Activated T-cell treated with anti-CD3 and anti-CD28 coated beads, Interleukin-2, amount 50 U/mL, for 24 hours (primary cell): Measurements from ENCODE around the gene ADNP.
"Not testable (repeated sequence)": the region's sequence is repeated elsewhere in the genome, so short reads cannot be mapped to it uniquely, and the experiment has no call there.

Experiments used
- DNase-seq: peaks from one replicate; pipeline ENCODE4 v3.0.0-alpha.2; 2020
- H3K27ac Mint-ChIP-seq: 2 replicates; pipeline ENCODE4 v1.8.0; 2020; ENCODE audit warnings: mild to moderate bottlenecking, mixed read lengths
- H3K27me3 Mint-ChIP-seq: 2 replicates; pipeline ENCODE4 v1.8.0; 2020; ENCODE audit warnings: mixed read lengths
- H3K36me3 Mint-ChIP-seq: 2 replicates; pipeline ENCODE4 v1.8.0; 2020; ENCODE audit warnings: low read depth, mixed read lengths
- H3K4me1 Mint-ChIP-seq: 2 replicates; pipeline ENCODE4 v1.8.0; 2020; ENCODE audit warnings: low read depth, mixed read lengths
- H3K4me3 Mint-ChIP-seq: 2 replicates; pipeline ENCODE4 v1.8.0; 2020; ENCODE audit warnings: mild to moderate bottlenecking, moderate library complexity, mixed read lengths
- H3K9me3 Mint-ChIP-seq: 2 replicates; pipeline ENCODE4 v1.8.0; 2020; ENCODE audit warnings: mixed read lengths

Gene ADNP

GRCh38 chr20:50898475-50898874 is 32.8 kb downstream of the ADNP start:
- H3K27me3 Mint-ChIP-seq = no peaks in the 10 kb centered on the region
- peak overlapping the region; percentile 14 for H3K27ac Mint-ChIP-seq
- no peak for DNase-seq
- no peaks in the 10 kb centered on the region for H3K9me3 Mint-ChIP-seq
- H3K4me1 Mint-ChIP-seq = peaks cover 28% of the 10 kb centered on the region
- no peak overlapping the region for H3K4me3 Mint-ChIP-seq
- H3K36me3 Mint-ChIP-seq = peaks cover 95% of the 10 kb centered on the region

DNA sequence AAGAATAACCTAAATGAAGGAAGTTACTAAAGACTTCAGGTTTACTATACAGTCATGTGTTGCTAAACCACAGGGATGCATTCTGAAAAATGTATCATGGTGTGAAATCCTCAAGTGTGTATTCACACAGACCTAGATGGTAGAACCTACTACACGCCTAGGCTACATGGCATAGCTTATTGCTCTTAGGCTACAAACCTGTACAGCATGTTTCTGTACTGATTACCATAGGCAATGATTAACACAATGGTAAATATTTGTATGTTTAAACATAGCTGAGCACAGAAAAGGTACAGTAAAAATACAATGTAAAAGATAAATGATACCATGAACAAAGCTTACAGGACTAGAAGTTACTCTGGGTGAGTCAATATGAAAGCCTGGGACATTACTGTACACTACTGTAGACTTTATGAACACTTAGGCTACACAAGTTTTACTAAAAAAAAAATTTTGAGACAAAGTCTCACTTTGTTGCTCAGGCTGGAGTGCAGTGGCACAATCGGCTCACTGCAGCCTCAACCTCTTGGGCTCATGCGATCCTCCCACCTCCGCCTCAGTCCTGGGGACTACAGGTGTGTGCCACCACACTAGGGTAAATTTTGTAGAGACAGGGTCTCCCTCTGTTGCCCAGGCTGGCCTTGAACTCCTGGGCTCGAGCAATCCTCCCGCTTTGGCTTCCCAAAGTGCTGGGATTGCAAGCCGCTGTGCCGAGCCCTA is 36.0 kb downstream of the ADNP start:
- DNase-seq = no peak
- Mint-ChIP-seq H3K27me3 (no peaks in the 10 kb centered on the region), H3K36me3 (peaks cover 95% of the 10 kb centered on the region), H3K9me3 (no peaks in the 10 kb centered on the region), H3K4me3 (no peak overlapping the region), H3K4me1 (peaks cover 42% of the 10 kb centered on the region), H3K27ac (peak overlapping the region; percentile 71)

GRCh38 chr20:50893620-50894019 is 37.6 kb downstream of the ADNP start:
- Mint-ChIP-seq H3K27ac (peak overlapping the region; percentile 71), H3K4me1 (peaks cover 42% of the 10 kb centered on the region), H3K27me3 (no peaks in the 10 kb centered on the region), H3K4me3 (no peak overlapping the region), H3K36me3 (peaks cover 95% of the 10 kb centered on the region), H3K9me3 (no peaks in the 10 kb centered on the region)
- DNase-seq = no peak

DNA sequence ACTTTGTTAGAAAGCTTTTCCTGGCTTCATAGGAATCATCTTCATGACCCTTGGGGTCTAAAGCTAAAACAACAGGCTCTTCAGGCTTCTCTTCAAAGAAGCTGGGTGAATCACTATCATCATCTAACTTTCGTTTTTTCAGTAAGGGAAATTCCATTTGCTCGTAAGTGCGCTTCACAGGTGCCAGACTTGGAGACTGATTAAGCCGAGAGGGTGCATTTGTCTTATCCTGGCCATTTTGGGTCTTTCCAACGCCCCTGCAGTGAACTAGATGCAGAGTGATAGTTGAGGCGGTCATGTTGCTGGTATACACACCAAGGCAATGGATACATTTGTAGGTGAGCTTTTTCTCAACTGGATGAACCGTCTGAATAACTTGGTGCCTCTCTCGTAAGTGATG is 38.8 kb downstream of the ADNP start:
- H3K27ac Mint-ChIP-seq = peak overlapping the region; percentile 71
- no peaks in the 10 kb centered on the region for H3K27me3 Mint-ChIP-seq
- no peak overlapping the region for H3K4me3 Mint-ChIP-seq
- H3K36me3 Mint-ChIP-seq = peaks cover 95% of the 10 kb centered on the region
- no peak for DNase-seq
- H3K4me1 Mint-ChIP-seq = peaks cover 42% of the 10 kb centered on the region
- H3K9me3 Mint-ChIP-seq = no peaks in the 10 kb centered on the region

DNA sequence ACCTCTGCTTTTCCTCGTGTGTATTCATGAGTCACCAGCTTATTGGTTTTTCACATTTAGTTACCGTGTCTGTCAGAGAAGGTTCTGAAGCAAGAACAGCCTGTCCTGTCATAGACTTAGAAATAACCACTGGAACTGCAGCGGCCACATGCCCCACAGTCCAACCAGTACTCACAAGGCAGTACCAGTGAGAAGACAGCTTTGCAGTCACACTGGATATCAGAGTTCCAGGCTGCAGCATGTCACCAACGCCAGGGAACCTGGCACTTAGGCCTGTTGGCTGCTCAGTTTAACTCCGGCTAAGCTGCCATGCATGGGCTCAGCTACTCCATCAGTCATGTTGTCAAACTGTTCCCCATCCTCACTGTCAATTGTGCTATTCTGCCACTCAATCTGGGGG is 40.1 kb downstream of the ADNP start:
- Mint-ChIP-seq H3K27ac (peak overlapping the region; percentile 71), H3K4me3 (no peak overlapping the region), H3K4me1 (peaks cover 38% of the 10 kb centered on the region), H3K9me3 (no peaks in the 10 kb centered on the region), H3K27me3 (no peaks in the 10 kb centered on the region), H3K36me3 (peaks cover 88% of the 10 kb centered on the region)
- DNase-seq = no peak

DNA sequence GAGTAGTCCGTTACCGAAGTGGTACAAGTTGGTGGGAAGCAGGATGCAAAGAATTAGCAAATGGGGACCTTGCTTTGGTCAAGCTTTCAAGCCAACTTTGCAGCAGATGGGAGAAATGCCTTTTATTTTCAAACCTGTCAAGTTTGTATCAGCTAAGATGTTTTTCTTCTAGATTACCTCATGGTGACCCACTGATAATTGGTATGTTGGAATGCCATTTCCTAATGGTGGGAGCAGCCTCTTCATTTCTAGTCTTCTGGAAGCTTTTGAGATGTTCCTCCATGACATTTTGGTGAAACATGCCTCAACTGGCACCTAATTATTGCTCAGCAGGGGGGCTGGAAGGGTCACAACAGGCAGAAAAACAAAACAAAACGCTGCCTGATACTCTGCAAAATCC is 43.7 kb downstream of the ADNP start:
- Mint-ChIP-seq H3K9me3 (peaks cover 4% of the 10 kb centered on the region), H3K4me3 (no peak overlapping the region), H3K36me3 (peaks cover 75% of the 10 kb centered on the region), H3K27me3 (no peaks in the 10 kb centered on the region), H3K4me1 (peaks cover 20% of the 10 kb centered on the region), H3K27ac (peak overlapping the region; percentile 66)
- no peak for DNase-seq

- Mint-ChIP-seq H3K27me3 (no peaks in the 10 kb centered on the region), H3K9me3 (peaks cover 4% of the 10 kb centered on the region), H3K27ac (peak overlapping the region; percentile 64), H3K4me1 (peaks cover 7% of the 10 kb centered on the region), H3K36me3 (peaks cover 67% of the 10 kb centered on the region), H3K4me3 (no peak overlapping the region)
- peak; percentile 25 for DNase-seq
Observed at GRCh38 chr20:50886184-50886790, 45.0 kb downstream of the ADNP start.

- Mint-ChIP-seq H3K9me3 (peaks cover 4% of the 10 kb centered on the region), H3K27me3 (no peaks in the 10 kb centered on the region), H3K4me1 (peaks cover 3% of the 10 kb centered on the region), H3K27ac (peak overlapping the region; percentile 64), H3K36me3 (peaks cover 62% of the 10 kb centered on the region), H3K4me3 (no peak overlapping the region)
- DNase-seq = peak; percentile 23
Observed at GRCh38 chr20:50885781-50886180, 45.5 kb downstream of the ADNP start.

- Mint-ChIP-seq H3K9me3 (peaks cover 4% of the 10 kb centered on the region), H3K36me3 (peaks cover 55% of the 10 kb centered on the region), H3K4me1 (peaks cover 1% of the 10 kb centered on the region), H3K4me3 (no peak overlapping the region), H3K27me3 (no peaks in the 10 kb centered on the region), H3K27ac (peak overlapping the region; percentile 59)
- peak; percentile 25 for DNase-seq
Observed at GRCh38 chr20:50885068-50885467, 46.2 kb downstream of the ADNP start.

GRCh38 chr20:50883856-50884255 is 47.4 kb downstream of the ADNP start:
- H3K9me3 Mint-ChIP-seq = peaks cover 4% of the 10 kb centered on the region
- no peaks in the 10 kb centered on the region for H3K27me3 Mint-ChIP-seq
- H3K4me1 Mint-ChIP-seq = peaks cover 1% of the 10 kb centered on the region
- peak; percentile 24 for DNase-seq
- no peak overlapping the region for H3K27ac Mint-ChIP-seq
- H3K4me3 Mint-ChIP-seq = no peak overlapping the region
- peaks cover 51% of the 10 kb centered on the region for H3K36me3 Mint-ChIP-seq

GRCh38 chr20:50881759-50882424 is 49.3 kb downstream of the ADNP start:
- DNase-seq = peak; percentile 13
- not testable (repeated sequence) for H3K27ac Mint-ChIP-seq, H3K4me1 Mint-ChIP-seq, H3K27me3 Mint-ChIP-seq, H3K9me3 Mint-ChIP-seq, H3K4me3 Mint-ChIP-seq
- H3K36me3 Mint-ChIP-seq = peaks cover 44% of the 10 kb centered on the region

GRCh38 chr20:50879649-50880550 is 51.3 kb downstream of the ADNP start:
- no peak overlapping the region for H3K4me3 Mint-ChIP-seq
- DNase-seq = peak; percentile 20

GRCh38 chr20:50877232-50877743 is 53.9 kb downstream of the ADNP start:
- no peak overlapping the region for H3K27ac Mint-ChIP-seq

More at GRCh38 chr20:50879649-50880550, 51.3 kb downstream of the ADNP start:
- Mint-ChIP-seq H3K4me1 (peaks cover 1% of the 10 kb centered on the region), H3K27me3 (no peaks in the 10 kb centered on the region), H3K36me3 (peaks cover 50% of the 10 kb centered on the region), H3K9me3 (peaks cover 4% of the 10 kb centered on the region), H3K27ac (no peak overlapping the region)

DNA sequence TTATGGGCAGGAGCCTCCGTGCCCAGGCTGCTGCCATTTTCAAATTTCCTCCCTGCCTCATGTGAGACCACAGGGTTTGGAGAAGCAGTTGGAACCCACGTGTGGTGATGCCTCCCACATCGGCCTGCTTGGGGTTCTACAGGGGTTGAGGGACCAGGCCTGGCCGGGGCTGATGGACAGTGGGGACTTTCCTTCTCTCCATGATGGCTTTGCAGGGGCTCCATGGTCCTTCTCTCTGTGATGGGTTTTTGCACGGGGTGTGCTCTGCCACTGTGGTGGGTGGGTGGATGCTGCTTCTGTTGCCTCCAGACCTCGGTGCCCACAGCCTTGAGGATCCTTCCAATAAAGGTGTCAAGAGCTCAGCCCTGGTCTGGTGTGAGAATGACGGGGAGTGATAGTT is 54.4 kb downstream of the ADNP start:
- H3K4me3 Mint-ChIP-seq = no peak overlapping the region
- no peak for DNase-seq
- H3K4me1 Mint-ChIP-seq = no peaks in the 10 kb centered on the region
- peaks cover 29% of the 10 kb centered on the region for H3K36me3 Mint-ChIP-seq
- H3K27me3 Mint-ChIP-seq = no peaks in the 10 kb centered on the region
- H3K27ac Mint-ChIP-seq = no peak overlapping the region
- no peaks in the 10 kb centered on the region for H3K9me3 Mint-ChIP-seq

More at GRCh38 chr20:50877232-50877743, 53.9 kb downstream of the ADNP start:
- no peaks in the 10 kb centered on the region for H3K27me3 Mint-ChIP-seq
- no peaks in the 10 kb centered on the region for H3K9me3 Mint-ChIP-seq
- H3K36me3 Mint-ChIP-seq = peaks cover 32% of the 10 kb centered on the region
- H3K4me1 Mint-ChIP-seq = no peaks in the 10 kb centered on the region
- no peak for DNase-seq
- H3K4me3 Mint-ChIP-seq = no peak overlapping the region
